B cell (primary cell): ENCODE results near the gene RAB30. TPM values are rescaled to one million over a fixed set of nuclear protein-coding genes. Genes with fewer than 3 reads are reported as not detected.

ENCODE experiments used
- ATAC-seq: fragments of 200-7000 bp; cut with Tn5 transposase; one replicate; pipeline ENCODE4 v1.10.0; 2021; ENCODE audit warnings: low read depth, mild to moderate bottlenecking, moderate number of reproducible peaks, moderate library complexity
- CTCF ChIA-PET: fragments of 350-600 bp; sonication (Branson Sonifier 250); formaldehyde crosslinking; loops from one replicate; lab custom pipeline; 2021; ENCODE audit warnings: antibody characterized with exemption, inconsistent platforms; lab: Charles Lee
- POLR2A ChIA-PET: fragments of 350-600 bp; sonication (Branson Sonifier 250); formaldehyde crosslinking; loops from one replicate; lab custom pipeline; 2021; ENCODE audit warnings: antibody characterized with exemption; lab: Charles Lee
- DNase-seq: peaks from one replicate; pipeline ENCODE4 v3.0.0; 2013
- H2AFZ ChIP-seq: 2 replicates; pipeline ENCODE4 v1.6.1; 2012; ENCODE audit warnings: mild to moderate bottlenecking, low read depth, low read length; ENCODE audit not compliant: insufficient read depth, poor library complexity, severe bottlenecking
- H3K27ac ChIP-seq, 2 donors: 1 replicate in 1 of 2; 2 replicates in 1 of 2; pipeline ENCODE4 v1.5.1; 2012 to 2013; ENCODE audit warnings: low read length in 2 of 2, mild to moderate bottlenecking in 2 of 2, moderate library complexity in 1 of 2
- H3K27me3 ChIP-seq, 4 experiments: fragments of 200-600 bp in 1 of 4; sonication (generic) in 1 of 4; replicated peaks in 1 of 4; 1 replicate in 2 of 4; 2 replicates in 2 of 4; pipeline versions ENCODE4 v1.6.1 to v1.7.0; 2013 to 2016; ENCODE audit warnings: low read length in 3 of 4, mild to moderate bottlenecking in 2 of 4, mixed read lengths in 1 of 4, moderate library complexity in 1 of 4; ENCODE audit not compliant: insufficient read depth in 4 of 4, control insufficient read depth in 3 of 4; ENCODE audit errors: control extremely low read depth in 1 of 4
- H3K36me3 ChIP-seq, 2 experiments: replicated peaks in 1 of 2; 1 replicate in 1 of 2; 2 replicates in 1 of 2; pipeline versions ENCODE4 v1.6.1 to v1.7.1; 2013; ENCODE audit warnings: low read length in 1 of 2; ENCODE audit not compliant: insufficient read depth in 2 of 2, control insufficient read depth in 1 of 2; ENCODE audit errors: control extremely low read depth in 1 of 2, extremely low read depth in 1 of 2
- H3K4me1 ChIP-seq, 2 donors: fragments of 200-600 bp in 1 of 2; sonication (generic) in 1 of 2; 1 replicate in 1 of 2; 2 replicates in 1 of 2; pipeline versions ENCODE4 v1.5.1 to v1.6.1; 2013 to 2017; ENCODE audit warnings: low read length in 2 of 2; ENCODE audit not compliant: control insufficient read depth in 2 of 2, insufficient read depth in 2 of 2
- H3K4me2 ChIP-seq: replicated peaks from 2 replicates; pipeline ENCODE3; 2012; ENCODE audit warnings: mild to moderate bottlenecking, low read depth, low read length; ENCODE audit not compliant: poor library complexity, severe bottlenecking
- H3K4me3 ChIP-seq, 5 experiments: fragments of 200-600 bp in 1 of 5; sonication (generic) in 1 of 5; 1 replicate in 3 of 5; 2 replicates in 2 of 5; pipeline versions ENCODE4 v1.5.1 to v1.7.0; 2011 to 2016; ENCODE audit warnings: low read length in 4 of 5, mild to moderate bottlenecking in 4 of 5, low read depth in 2 of 5, control low read depth in 1 of 5, moderate library complexity in 1 of 5; ENCODE audit not compliant: insufficient read depth in 1 of 5; ENCODE audit errors: control extremely low read depth in 1 of 5, extremely low read depth in 1 of 5
- H3K79me2 ChIP-seq: fragments of 200-600 bp; sonication (generic); one replicate; pipeline ENCODE4 v1.6.0; 2016; ENCODE audit warnings: low read length; ENCODE audit not compliant: control insufficient read depth, insufficient read depth
- H3K9ac ChIP-seq: fragments of 200-600 bp; sonication (generic); 2 replicates; pipeline ENCODE4 v1.6.1; 2017; ENCODE audit warnings: mild to moderate bottlenecking, low read length, moderate library complexity
- H3K9me3 ChIP-seq, 3 donors: one replicate each; pipeline versions ENCODE4 v1.6.1 to v1.7.1; 2013; ENCODE audit warnings: low read length in 2 of 3; ENCODE audit not compliant: control insufficient read depth in 2 of 3, insufficient read depth in 1 of 3; ENCODE audit errors: control extremely low read depth in 1 of 3
- H4K20me1 ChIP-seq: 2 replicates; pipeline ENCODE4 v1.6.0; 2012; ENCODE audit warnings: mild to moderate bottlenecking, low read length; ENCODE audit not compliant: insufficient read depth, control insufficient read depth, poor library complexity, severe bottlenecking
- H3K27ac Mint-ChIP-seq: one replicate; pipeline ENCODE4 v1.8.0; 2021; ENCODE audit warnings: mixed read lengths
- H3K27me3 Mint-ChIP-seq: one replicate; pipeline ENCODE4 v1.8.0; 2021; ENCODE audit warnings: mixed read lengths
- H3K4me1 Mint-ChIP-seq: one replicate; pipeline ENCODE4 v1.8.0; 2021; ENCODE audit warnings: mixed read lengths
- H3K4me3 Mint-ChIP-seq: one replicate; pipeline ENCODE4 v1.8.0; 2021; ENCODE audit warnings: mixed read lengths
- H3K9me3 Mint-ChIP-seq: one replicate; pipeline ENCODE4 v1.8.0; 2022; ENCODE audit warnings: mixed read lengths; ENCODE audit not compliant: insufficient read depth
- CTCF ChIP-seq: fragments of 200-600 bp; IDR thresholded peaks from one replicate; pipeline ENCODE4 v1.8.0; 2022; ENCODE audit warnings: antibody characterized with exemption, mild to moderate bottlenecking
- EZH2 ChIP-seq: IDR thresholded peaks from 2 replicates; pipeline ENCODE4 v1.6.1; 2012; ENCODE audit warnings: borderline replicate concordance, low read depth, mild to moderate bottlenecking, moderate library complexity, low read length; ENCODE audit not compliant: insufficient read depth, poor library complexity, severe bottlenecking
- WGBS: methylation state at CpG from one replicate; pipeline ENCODE4 v1.1.5; 2013; ENCODE audit warnings: missing lambda C conversion rate; ENCODE audit not compliant: insufficient coverage; 5-methylcytosine and 5-hydroxymethylcytosine counted together
- intact Hi-C: fragments of 100-400 bp; cut with micrococcal nuclease; formaldehyde crosslinking; loops from one replicate; pipeline ENCODE4 v1.10.0; 2022
- polyA plus RNA-seq: library from polyadenylated mRNA; depleted of rRNA; stranded (reverse); fragments of >200 nt; gene quantifications from 2 replicates; pipeline ENCODE4 v1.2.3, GENCODE V29; 2012
- total RNA-seq, 2 donors: library from RNA; stranded (reverse); fragments of 120-200 nt in 1 of 2; gene quantifications; 1 replicate in 1 of 2; 2 replicates in 1 of 2; pipeline versions ENCODE4 v1.2.3 to v1.2.4, GENCODE V29; 2013 to 2022

RAB30 gene
- total and polyA plus RNA-seq, 2 donors (not counting 1 experiment from before 2014, with no cell fraction given): 26.6 to 214 TPM

- ChIA-PET POLR2A (interaction anchor here (1.2 kb wide), 1 partner anchor 10 kb away, joined by 3 read pairs; no protein-coding TSS in a partner anchor), CTCF (interaction anchor here (0.8 to 1.3 kb wide), 2 partner anchors 112 to 172 kb away, joined by 3 read pairs; no protein-coding TSS in a partner anchor)
- no peaks in the 10 kb centered on the region for H3K27me3 ChIP-seq
- Mint-ChIP-seq H3K4me3 (peak overlapping the region; percentile 0), H3K4me1 (peaks cover 81% of the 10 kb centered on the region), H3K27ac (peak overlapping the region; percentile 37), H3K27me3 (no peaks in the 10 kb centered on the region), H3K9me3 (no peaks in the 10 kb centered on the region)
- H3K27ac ChIP-seq: peak overlapping the region in 1 of 2 donors; percentile 63
- no peak overlapping the region for H3K4me3 ChIP-seq
- peak overlapping the region; percentile 37 for H3K4me2 ChIP-seq
- H3K9me3 ChIP-seq: no peaks in the 10 kb centered on the region
- peaks cover 65% of the 10 kb centered on the region in 2 donors for H3K4me1 ChIP-seq
- intact Hi-C loops: no loop called here
- H4K20me1 ChIP-seq: peaks cover 76% of the 10 kb centered on the region
- H3K79me2 ChIP-seq: peaks cover 100% of the 10 kb centered on the region
- no peak for TF ChIP-seq CTCF
- no peak for TF ChIP-seq EZH2
- peaks cover 0 to 17% of the 10 kb centered on the region in 2 experiments for H3K36me3 ChIP-seq
- no peak for ATAC-seq
- H2AFZ ChIP-seq: no peak overlapping the region
- WGBS: 98% methylated on average over 3 of the region's 4 CpGs
- no peak for DNase-seq
- H3K9ac ChIP-seq: no peak overlapping the region
These were observed 32.1 kb downstream of the RAB30 start for GRCh38 chr11:83039566-83039965.

- no peaks in the 10 kb centered on the region for H3K27me3 Mint-ChIP-seq
- no peaks in the 10 kb centered on the region for H3K9me3 Mint-ChIP-seq
- TF ChIP-seq EZH2 (no peak), CTCF (no peak)
- no peak for ATAC-seq
- peak overlapping the region; percentile 34 for H3K27ac Mint-ChIP-seq
- ChIA-PET POLR2A (no interaction called here), CTCF (interaction anchor here (0.6 to 1.4 kb wide), 3 partner anchors 24 to 74 kb away, joined by 3 to 5 read pairs (median 3); no protein-coding TSS in a partner anchor)
- no peak for DNase-seq
- H3K4me3 ChIP-seq: no peak overlapping the region
- no peak overlapping the region for H3K4me3 Mint-ChIP-seq
- 72% methylated on average over 2 of the region's 4 CpGs for WGBS
- H3K27ac ChIP-seq: peak overlapping the region in 1 of 2 donors; percentile 69
- H3K9ac ChIP-seq: no peak overlapping the region
- H4K20me1 ChIP-seq: peaks cover 79% of the 10 kb centered on the region
- H3K4me1 ChIP-seq: peaks cover 67 to 72% of the 10 kb centered on the region in 2 donors
- H3K4me2 ChIP-seq: peak overlapping the region; percentile 9
- H2AFZ ChIP-seq: no peak overlapping the region
- intact Hi-C loops: no loop called here
- H3K36me3 ChIP-seq: peaks cover 0 to 17% of the 10 kb centered on the region in 2 experiments
- no peaks in the 10 kb centered on the region for H3K9me3 ChIP-seq
- no peaks in the 10 kb centered on the region for H3K27me3 ChIP-seq
- H3K4me1 Mint-ChIP-seq: peaks cover 78% of the 10 kb centered on the region
- peaks cover 100% of the 10 kb centered on the region for H3K79me2 ChIP-seq
These were observed 33.8 kb downstream of the RAB30 start for GRCh38 chr11:83037877-83038276.
